ENCODE results near the gene CD8B. TPM values are rescaled to one million over a fixed set of nuclear protein-coding genes. Genes with fewer than 3 reads are reported as not detected.

CD8B gene
- total RNA-seq, 1 experiment from 2014 or later = not detected

DNA sequence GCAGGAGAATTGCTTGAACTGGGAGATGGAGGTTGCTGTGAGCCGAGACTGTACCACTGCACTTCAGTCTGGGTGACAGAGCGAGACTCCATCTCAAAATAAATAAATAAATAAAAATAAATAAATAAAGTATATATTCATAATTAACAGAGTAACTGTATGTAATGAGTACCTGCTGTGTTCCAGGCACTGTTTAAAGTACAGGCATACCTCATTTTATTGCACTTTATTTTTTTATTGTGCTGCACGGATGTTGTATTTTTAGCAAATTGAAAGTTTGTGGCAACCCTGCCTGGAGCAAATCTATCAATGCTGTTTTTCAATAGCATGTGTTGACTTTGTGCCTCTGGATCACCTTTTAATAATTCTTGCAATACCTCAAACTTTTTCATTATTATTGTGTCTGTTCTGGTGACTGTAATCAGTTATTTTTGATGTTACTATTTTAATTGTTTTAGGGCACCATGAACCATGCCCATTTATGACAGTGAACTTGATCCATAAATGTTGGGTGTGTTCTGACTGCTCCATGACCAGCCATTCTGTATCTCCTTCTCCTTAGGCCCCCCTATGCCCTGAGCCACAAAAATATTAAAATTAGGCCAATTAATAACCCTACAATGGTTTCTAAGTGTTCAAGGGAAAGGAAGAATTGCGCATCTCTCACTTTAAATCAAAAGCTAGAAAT, 43.4 kb downstream of the CD8B start:
- Histone ChIP-seq H3K27me3 (no peaks in the 10 kb centered on the region), H3K4me3 (no peak overlapping the region), H3K9me3 (no peaks in the 10 kb centered on the region; the same call in 1 of the 2 replicates), H3K36me3 (no peaks in the 10 kb centered on the region)
- no peak for DNase-seq

GRCh38 chr2:86815611-86816010, 46.1 kb downstream of the CD8B start:
- H3K36me3 ChIP-seq = no peaks in the 10 kb centered on the region
- H3K27me3 ChIP-seq = no peaks in the 10 kb centered on the region
- no peaks in the 10 kb centered on the region; the same call in 1 of the 2 replicates for H3K9me3 ChIP-seq
- H3K4me3 ChIP-seq = no peak overlapping the region
- no peak for DNase-seq

DNA sequence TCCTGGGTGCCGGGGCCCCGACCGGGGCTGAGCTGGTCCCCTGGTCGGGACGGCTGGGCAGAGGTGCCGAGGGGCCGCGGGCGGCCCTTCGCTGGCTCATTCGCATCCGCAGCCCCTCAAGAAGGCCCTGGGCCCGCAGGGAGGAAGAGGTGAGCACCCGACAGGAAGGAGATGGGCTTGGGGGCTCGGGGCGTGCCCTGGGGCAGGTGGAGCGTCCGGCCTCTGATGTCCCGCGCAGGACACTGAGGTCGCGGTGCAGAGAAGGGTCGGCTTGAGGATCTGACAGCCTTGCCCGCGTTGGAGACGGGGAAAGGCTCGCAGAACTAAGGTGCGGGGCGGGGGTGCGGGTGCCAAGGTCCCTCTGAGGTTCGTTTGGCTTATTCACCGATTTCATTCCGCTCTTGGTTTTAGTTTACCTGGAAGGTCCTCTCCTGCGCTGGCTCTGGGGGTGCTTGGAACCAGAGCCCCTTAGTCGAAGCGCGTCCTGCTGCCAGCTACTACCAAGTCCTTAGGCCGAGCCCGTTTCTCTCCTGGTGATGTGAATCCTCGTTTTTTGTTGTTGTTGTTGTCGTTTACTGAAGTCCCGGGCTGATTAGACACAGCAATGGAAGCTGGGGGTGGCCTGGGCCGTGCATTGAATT, 52.1 kb downstream of the CD8B start:
- H3K36me3 ChIP-seq = no peaks in the 10 kb centered on the region
- no peak overlapping the region for H3K4me3 ChIP-seq
- no peak for DNase-seq
- H3K9me3 ChIP-seq = no peaks in the 10 kb centered on the region
- no peaks in the 10 kb centered on the region for H3K27me3 ChIP-seq

- Histone ChIP-seq H3K4me3 (peak overlapping the region; percentile 13), H3K27me3 (no peaks in the 10 kb centered on the region), H3K36me3 (no peaks in the 10 kb centered on the region), H3K9me3 (no peaks in the 10 kb centered on the region)
- peak; percentile 68 for DNase-seq
Measured at GRCh38 chr2:86808315-86809161, 53.1 kb downstream of the CD8B start.

- H3K4me3 ChIP-seq = peak overlapping the region; percentile 13
- no peak for DNase-seq
- no peaks in the 10 kb centered on the region for H3K27me3 ChIP-seq
- no peaks in the 10 kb centered on the region for H3K36me3 ChIP-seq
- H3K9me3 ChIP-seq = no peaks in the 10 kb centered on the region
Measured at GRCh38 chr2:86807468-86808275, 54.0 kb downstream of the CD8B start.

DNA sequence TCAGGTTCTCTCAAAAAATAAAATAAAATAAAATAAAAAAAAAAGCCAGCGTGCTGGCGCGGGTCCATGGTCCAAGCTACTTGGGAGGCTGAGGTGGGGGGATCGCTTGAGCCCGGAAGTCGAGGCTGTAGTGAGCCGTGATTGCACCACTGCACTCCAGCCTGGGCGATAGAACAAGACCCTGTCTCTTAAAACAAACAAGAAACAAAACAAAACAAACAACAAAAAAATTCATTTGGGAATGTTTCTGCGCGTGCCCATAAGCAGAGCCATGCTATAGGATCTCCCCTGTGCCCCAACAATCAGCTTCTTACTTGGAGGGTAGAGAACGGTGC, 54.6 kb downstream of the CD8B start:
- H3K4me3 ChIP-seq = no peak overlapping the region

DNA sequence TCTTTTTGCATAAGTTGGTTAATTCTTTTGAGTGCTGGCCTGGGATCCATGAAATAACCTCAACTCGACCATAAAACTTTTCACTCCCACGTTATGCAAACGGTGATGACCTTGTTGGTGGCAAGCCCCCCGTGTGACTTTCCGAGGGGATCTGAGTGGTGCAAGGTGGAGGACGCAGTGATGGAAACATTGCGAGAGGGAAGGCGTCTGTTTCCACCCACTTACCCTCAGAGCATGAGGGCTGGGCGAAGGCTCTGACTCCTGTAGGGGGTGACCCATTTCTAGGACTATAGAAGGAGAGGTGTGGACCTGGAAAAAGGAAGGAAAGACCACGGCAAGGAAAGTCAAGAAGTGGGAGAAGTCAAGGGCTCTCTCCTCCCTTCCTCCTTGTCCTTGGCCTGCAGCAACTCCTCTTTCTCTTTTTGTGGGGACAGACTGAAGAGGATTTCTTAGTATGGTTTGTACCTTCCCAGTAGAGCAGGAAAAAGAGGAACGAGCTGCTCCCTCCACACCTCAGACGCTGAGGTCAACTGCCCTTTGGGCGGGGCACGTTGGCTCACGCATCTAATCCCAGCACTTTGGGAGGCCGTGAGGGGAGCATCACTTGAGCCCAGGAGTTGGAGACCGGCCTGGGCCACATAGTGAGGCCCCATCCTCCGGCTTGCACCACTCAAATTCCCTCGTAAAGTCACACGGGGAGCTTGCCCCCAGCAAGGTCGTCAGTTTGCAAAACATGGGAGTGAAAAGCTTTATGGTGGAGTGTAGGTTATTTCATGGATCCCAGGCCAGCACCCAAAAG, 55.4 kb downstream of the CD8B start:
- Histone ChIP-seq H3K27me3 (no peaks in the 10 kb centered on the region), H3K9me3 (no peaks in the 10 kb centered on the region), H3K4me3 (no peak overlapping the region), H3K36me3 (no peaks in the 10 kb centered on the region)
- no peak for DNase-seq

More for the DNA sequence above, 54.6 kb downstream of the CD8B start:
- no peaks in the 10 kb centered on the region for H3K27me3 ChIP-seq
- H3K9me3 ChIP-seq = no peaks in the 10 kb centered on the region
- DNase-seq = no peak
- no peaks in the 10 kb centered on the region for H3K36me3 ChIP-seq

DNA sequence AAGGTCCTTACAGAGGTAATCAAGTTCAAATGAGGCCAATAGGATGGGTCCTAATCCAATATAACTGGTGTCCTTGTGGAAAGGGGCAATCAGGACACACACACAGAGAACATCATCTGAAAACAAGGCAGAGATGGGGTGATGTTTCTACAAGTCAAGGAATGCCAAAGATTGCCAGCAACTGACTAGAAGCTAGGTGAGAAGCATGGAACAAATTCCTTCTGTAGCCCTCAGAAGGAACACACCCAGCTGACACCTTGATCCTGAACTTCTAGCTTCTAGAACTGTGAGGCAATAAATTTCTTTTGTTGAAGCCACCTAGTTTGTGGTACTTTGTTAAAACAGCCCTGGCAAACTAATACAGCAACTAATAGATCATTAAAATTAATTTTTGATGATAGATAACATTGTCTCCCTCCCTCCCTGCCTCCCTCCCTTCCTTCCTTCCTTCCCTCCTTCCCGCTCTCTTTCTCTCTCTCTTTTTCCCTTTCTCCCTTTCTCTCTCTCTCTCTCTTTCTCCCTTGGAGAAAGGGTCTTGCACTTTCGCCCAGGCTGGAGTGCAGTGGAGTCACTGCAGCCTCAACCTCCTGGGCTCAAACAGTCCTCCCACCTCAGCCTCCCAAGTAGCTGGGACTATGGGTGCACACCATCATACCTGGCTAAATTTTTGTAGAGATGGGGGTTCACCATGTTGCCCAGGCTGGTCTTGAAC, 60.7 kb downstream of the CD8B start:
- Histone ChIP-seq H3K9me3 (peaks cover 3% of the 10 kb centered on the region), H3K27me3 (no peaks in the 10 kb centered on the region), H3K36me3 (no peaks in the 10 kb centered on the region), H3K4me3 (no peak overlapping the region)
- DNase-seq = no peak

GRCh38 chr2:86794861-86795260, 66.8 kb downstream of the CD8B start:
- Histone ChIP-seq H3K36me3 (no peaks in the 10 kb centered on the region), H3K9me3 (peaks cover 4% of the 10 kb centered on the region), H3K27me3 (peaks cover 16% of the 10 kb centered on the region), H3K4me3 (no peak overlapping the region)
- no peak for DNase-seq

DNA sequence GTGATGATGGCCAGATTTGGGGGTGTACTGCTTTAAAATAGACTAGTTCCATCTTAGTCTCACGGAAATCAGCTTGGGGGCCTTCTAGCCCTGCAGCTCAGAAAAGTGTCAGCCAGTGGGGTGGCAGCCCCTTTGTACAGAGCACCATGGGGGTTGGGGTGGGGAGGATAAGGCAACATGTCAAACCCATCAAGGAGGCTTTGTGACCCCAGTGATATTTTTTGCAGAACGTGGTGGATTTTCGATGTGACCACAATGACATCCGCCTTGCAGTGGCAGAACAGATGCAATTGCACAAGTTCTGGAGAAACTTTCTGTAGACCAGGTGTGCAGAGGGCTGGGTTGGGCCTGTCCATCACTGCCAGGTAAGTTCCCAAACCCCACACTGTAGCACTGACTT, 67.9 kb downstream of the CD8B start:
- Histone ChIP-seq H3K4me3 (no peak overlapping the region), H3K9me3 (peaks cover 4% of the 10 kb centered on the region), H3K27me3 (peaks cover 26% of the 10 kb centered on the region), H3K36me3 (no peaks in the 10 kb centered on the region)
- no peak for DNase-seq

- Histone ChIP-seq H3K9me3 (peaks cover 4% of the 10 kb centered on the region; the same call in 1 of the 2 replicates), H3K36me3 (no peaks in the 10 kb centered on the region), H3K4me3 (no peak overlapping the region), H3K27me3 (peaks cover 29% of the 10 kb centered on the region)
- DNase-seq = no peak
Measured at GRCh38 chr2:86791573-86791972, 70.1 kb downstream of the CD8B start.

DNA sequence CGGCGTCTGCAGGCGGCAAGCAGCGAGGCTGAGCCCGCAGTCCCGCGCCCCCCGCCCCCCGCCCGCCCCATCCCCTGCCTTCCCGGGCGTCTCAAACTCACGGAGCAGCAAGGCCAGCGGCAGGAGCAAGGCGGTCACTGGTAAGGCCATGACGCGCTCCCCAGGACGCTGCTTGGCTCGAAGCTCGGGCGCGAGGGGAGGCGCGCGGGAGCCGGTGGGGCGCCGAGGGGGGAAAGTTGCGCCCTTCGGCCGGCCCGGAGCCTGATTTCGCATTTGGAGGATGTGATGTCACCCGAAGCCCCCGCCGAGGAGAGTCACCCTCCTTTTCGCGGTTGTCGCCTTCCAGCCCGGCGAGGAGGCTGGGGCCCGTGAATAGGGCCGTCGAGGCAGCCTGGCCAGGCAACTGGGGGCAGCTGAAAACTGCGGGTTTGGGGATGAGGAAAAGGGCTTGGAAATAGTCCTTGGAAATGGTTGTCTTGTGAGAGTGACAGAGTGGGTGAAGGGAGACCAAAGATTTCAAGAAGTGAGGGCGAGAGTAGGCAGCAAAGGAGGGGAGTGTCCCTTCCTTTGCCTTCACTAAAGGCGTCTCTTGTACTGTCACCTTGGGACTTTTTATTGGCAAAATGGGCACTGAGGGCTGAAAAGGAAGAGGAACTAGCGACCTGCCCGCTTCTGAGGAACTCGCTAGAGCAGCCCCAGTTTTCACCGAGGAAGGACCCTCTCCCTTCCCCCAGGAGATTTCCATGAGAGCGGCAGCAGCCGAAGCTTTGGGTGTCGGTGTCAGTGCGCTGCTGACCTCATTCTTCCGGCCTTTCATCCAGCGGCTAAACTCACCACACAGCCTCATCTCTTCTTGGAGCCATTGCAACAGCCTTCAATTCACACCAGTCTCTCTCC, 70.8 kb downstream of the CD8B start, which contains the start of gene CD8A:
TSS of gene CD8A (minus strand) at position 238 of the 897 bp plus-strand sequence. CDS start at position 150, 88 bp downstream.
- H3K9me3 ChIP-seq = peaks cover under 1% of the 10 kb centered on the region; the same call in 1 of the 2 replicates
- H3K4me3 ChIP-seq = no peak within 1 kb of the TSS
- no peak for DNase-seq
- H3K27me3 ChIP-seq = peaks cover 29% of the 10 kb centered on the region
- H3K36me3 ChIP-seq = no peaks in the 10 kb centered on the region

- Histone ChIP-seq H3K27me3 (peaks cover 29% of the 10 kb centered on the region), H3K9me3 (no peaks in the 10 kb centered on the region), H3K4me3 (no peak overlapping the region), H3K36me3 (no peaks in the 10 kb centered on the region)
- DNase-seq = no peak
Measured at GRCh38 chr2:86790134-86790675, 71.5 kb downstream of the CD8B start.

- no peak for DNase-seq
- H3K9me3 ChIP-seq = no peaks in the 10 kb centered on the region
- H3K27me3 ChIP-seq = peaks cover 29% of the 10 kb centered on the region
- H3K4me3 ChIP-seq = no peak overlapping the region
- H3K36me3 ChIP-seq = no peaks in the 10 kb centered on the region
Measured at GRCh38 chr2:86789687-86790133, 72.0 kb downstream of the CD8B start.
